Adipocyte (in vitro differentiated cells): Measurements from ENCODE around the gene LRRC47.

Experiments used
- DNase-seq: peaks from one replicate; pipeline ENCODE4 v3.0.0-alpha.2; 2015; ENCODE audit warnings: low read depth
- H3K27me3 ChIP-seq: replicated peaks from 2 replicates; pipeline ENCODE4 v1.7.0; 2013; ENCODE audit warnings: mild to moderate bottlenecking, low read length, moderate library complexity; ENCODE audit not compliant: control insufficient read depth, insufficient read depth
- H3K36me3 ChIP-seq: 2 replicates; pipeline ENCODE4 v1.7.0; 2013; ENCODE audit warnings: low read length, mild to moderate bottlenecking, moderate library complexity; ENCODE audit not compliant: control insufficient read depth, insufficient read depth, severe bottlenecking
- H3K4me1 ChIP-seq: 2 replicates; pipeline ENCODE4 v1.7.0; 2013; ENCODE audit warnings: mild to moderate bottlenecking, low read length, moderate library complexity; ENCODE audit not compliant: control insufficient read depth, insufficient read depth
- H3K4me3 ChIP-seq: 2 replicates; pipeline ENCODE4 v1.7.0; 2013; ENCODE audit warnings: mild to moderate bottlenecking, low read length, moderate library complexity
- H3K9ac ChIP-seq: 2 replicates; pipeline ENCODE4 v1.7.0; 2013; ENCODE audit warnings: mild to moderate bottlenecking, low read length, moderate library complexity
- H3K9me3 ChIP-seq: 2 replicates; pipeline ENCODE4 v1.7.0; 2013; ENCODE audit warnings: mild to moderate bottlenecking, low read length, moderate library complexity; ENCODE audit not compliant: control insufficient read depth

Gene LRRC47

DNA sequence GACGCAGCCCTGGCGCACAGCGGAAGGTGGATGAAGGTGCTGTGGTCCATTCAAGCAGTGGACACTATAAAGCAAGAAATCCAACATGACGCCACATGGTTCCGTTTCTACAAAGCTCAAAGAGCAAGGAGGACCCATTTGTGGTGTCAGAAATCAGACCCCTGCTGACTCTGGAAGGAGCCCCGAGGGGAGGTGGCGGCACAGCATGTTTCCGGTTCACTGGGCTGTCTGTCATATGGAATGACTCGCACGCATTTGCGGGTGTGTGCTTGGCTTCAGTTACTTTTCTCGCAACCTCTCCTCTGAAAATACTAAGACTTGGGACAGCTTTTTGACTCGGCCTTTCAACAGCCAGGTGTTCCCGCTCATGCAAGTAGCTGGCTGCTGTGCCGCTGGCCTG lies 29.1 kb upstream of the LRRC47 start:
- Histone ChIP-seq H3K9me3 (no peaks in the 10 kb centered on the region), H3K36me3 (peaks cover 85% of the 10 kb centered on the region), H3K27me3 (no peaks in the 10 kb centered on the region), H3K4me3 (no peak overlapping the region), H3K4me1 (no peaks in the 10 kb centered on the region), H3K9ac (no peak overlapping the region)
- DNase-seq: no peak

DNA sequence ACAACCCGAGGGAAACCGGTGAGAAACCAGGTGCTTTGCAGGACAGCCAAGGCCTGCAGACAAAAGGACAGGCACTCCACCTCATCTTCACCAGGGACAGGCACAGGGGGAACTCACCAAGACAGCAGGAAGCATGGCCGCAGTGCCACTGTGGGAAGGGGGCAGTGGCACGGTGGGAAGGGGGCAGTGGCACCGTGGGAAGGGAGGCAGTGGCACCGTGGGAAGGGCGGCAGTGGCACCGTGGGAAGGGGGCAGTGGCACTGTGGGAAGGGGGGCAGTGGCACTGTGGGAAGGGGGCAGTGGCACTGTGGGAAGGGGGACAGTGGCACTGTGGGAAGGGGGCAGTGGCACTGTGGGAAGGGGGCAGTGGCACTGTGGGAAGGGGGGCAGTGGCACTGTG lies 28.4 kb upstream of the LRRC47 start:
- Histone ChIP-seq H3K9me3 (no peaks in the 10 kb centered on the region), H3K9ac (no peak overlapping the region), H3K4me3 (no peak overlapping the region), H3K4me1 (no peaks in the 10 kb centered on the region), H3K36me3 (peaks cover 85% of the 10 kb centered on the region), H3K27me3 (no peaks in the 10 kb centered on the region)
- no peak for DNase-seq

DNA sequence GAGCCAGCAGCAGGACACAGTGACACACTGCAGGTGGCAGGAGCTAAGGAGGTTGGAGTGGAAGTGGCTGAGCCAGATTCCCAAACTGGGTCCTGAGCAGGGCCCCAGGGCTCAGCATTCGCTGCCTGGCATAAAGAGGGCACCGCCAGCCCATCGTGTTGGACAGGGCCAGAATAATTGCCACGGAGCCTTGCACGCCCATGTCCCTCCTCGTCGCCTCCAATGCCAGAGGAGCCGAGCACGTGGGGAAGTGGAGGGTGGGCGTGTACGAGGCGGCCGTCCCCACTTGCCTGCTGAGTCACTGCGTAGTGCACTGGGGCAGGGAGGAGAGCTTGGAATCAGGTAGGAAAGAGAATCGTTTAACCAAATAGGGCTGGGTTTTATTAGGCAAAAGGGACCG lies 26.1 kb upstream of the LRRC47 start:
- Histone ChIP-seq H3K9ac (no peak overlapping the region), H3K27me3 (no peaks in the 10 kb centered on the region), H3K9me3 (no peaks in the 10 kb centered on the region), H3K4me1 (no peaks in the 10 kb centered on the region), H3K4me3 (no peak overlapping the region), H3K36me3 (peaks cover 75% of the 10 kb centered on the region)
- DNase-seq: no peak

DNA sequence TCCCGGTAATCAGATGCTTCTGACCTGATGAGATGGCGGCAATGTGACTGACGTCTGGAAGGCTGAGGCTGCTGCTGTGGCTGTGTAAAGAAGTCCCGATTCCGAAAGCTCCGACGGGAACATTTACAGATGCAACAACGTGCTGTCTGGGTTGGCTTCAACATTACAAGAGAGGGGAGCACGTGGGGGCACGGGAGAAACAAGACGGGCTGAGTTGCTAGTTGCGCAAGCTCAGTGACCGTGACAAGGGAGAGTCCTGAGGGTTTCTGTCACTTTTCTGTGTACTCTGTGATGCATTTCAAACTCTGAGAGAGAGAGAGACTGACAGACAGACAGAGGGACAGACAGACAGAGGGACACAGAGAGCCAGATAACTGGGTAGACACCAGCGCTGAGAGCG lies 25.6 kb upstream of the LRRC47 start:
- H3K9me3 ChIP-seq: no peaks in the 10 kb centered on the region
- H3K36me3 ChIP-seq: peaks cover 70% of the 10 kb centered on the region
- no peak overlapping the region for H3K9ac ChIP-seq
- no peaks in the 10 kb centered on the region for H3K27me3 ChIP-seq
- no peak for DNase-seq
- no peaks in the 10 kb centered on the region for H3K4me1 ChIP-seq
- no peak overlapping the region for H3K4me3 ChIP-seq

DNA sequence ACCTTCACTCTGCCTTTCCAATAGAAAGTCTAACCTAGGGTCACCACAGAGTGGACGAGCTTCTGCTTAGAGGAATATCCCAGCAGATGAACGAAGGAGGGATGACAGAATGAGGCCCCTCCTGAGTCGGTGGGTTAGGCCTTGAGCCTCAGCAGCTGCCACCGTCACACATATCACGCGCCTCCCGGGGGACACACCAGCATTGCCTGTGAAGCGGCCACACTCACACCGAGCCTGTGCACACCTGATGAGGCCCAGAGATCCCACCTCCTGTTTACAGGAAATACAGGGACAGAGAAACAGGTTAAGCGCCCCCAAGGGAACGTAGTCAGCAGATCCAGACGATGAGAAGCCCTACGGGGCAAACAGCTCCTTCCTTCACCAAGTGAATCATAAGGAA lies 25.1 kb upstream of the LRRC47 start:
- H3K9ac ChIP-seq: no peak overlapping the region
- H3K4me1 ChIP-seq: no peaks in the 10 kb centered on the region
- no peak overlapping the region for H3K4me3 ChIP-seq
- no peak for DNase-seq
- peaks cover 66% of the 10 kb centered on the region for H3K36me3 ChIP-seq
- no peaks in the 10 kb centered on the region for H3K9me3 ChIP-seq
- H3K27me3 ChIP-seq: no peaks in the 10 kb centered on the region

DNA sequence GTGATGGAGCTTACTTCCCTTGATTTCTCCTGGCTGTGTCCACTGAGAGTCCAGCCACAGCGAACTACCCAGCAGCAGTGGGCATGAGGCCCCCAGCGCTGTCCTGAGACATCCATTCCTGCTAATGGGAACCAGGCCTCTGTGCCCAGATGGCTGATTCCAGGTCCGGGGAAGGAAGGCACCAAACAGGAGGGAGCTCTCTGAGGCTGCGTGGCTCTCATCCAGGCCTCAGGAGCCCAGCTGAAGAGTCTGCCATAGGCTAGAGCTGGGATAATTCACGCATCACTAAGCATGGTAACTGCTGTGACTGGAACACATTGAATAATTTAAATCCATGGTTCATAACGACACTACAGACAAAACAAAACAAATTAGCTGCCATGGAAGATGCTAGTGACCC lies 24.7 kb upstream of the LRRC47 start:
- Histone ChIP-seq H3K4me3 (no peak overlapping the region), H3K36me3 (peaks cover 62% of the 10 kb centered on the region), H3K4me1 (no peaks in the 10 kb centered on the region), H3K27me3 (no peaks in the 10 kb centered on the region), H3K9ac (no peak overlapping the region), H3K9me3 (no peaks in the 10 kb centered on the region)
- DNase-seq: no peak

DNA sequence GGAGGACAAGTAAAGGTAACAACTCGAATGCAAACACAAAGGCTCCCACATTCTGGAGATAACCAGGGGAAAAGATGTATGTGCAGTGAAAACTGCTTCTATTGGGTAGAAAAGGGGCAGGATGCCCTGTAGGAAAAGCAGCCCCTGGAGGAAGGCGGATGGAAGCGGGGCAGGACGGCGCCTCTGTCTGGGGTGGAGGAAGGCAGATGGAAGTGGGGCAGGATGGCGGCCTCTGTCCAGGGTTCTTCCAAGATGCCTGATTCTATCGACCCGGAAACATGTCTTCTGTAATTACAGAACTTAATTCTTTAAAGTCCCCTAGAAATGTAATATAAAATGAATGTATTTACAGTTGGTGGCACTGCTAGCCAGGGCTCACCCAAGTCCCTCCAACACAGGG lies 24.0 kb upstream of the LRRC47 start:
- DNase-seq: no peak
- Histone ChIP-seq H3K27me3 (no peaks in the 10 kb centered on the region), H3K36me3 (peaks cover 62% of the 10 kb centered on the region), H3K9me3 (no peaks in the 10 kb centered on the region), H3K9ac (no peak overlapping the region), H3K4me3 (no peak overlapping the region), H3K4me1 (no peaks in the 10 kb centered on the region)

DNA sequence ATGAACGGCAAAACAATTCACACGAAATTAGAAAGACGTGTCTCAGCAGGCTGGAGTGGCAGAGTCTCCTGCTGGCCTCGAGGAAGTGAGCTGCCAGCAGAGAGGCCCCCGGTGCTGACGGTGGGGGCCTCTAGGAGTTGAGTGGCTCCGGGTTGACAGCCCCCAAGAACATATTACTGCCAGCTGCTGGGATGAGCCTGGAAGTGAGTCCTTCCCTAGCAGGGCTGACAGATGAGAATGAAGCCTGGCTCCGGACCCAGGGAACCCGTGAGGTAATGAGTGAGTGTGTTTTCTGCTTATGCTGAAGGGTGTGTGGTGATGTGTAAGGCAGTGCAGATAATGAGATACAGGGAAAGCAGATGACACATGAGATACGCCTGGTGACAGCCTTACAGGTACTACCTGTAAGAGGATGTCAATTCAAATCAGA lies 23.5 kb upstream of the LRRC47 start:
- Histone ChIP-seq H3K9ac (no peak overlapping the region), H3K9me3 (no peaks in the 10 kb centered on the region), H3K36me3 (peaks cover 64% of the 10 kb centered on the region), H3K4me3 (no peak overlapping the region), H3K4me1 (no peaks in the 10 kb centered on the region), H3K27me3 (no peaks in the 10 kb centered on the region)
- peak; percentile 5 for DNase-seq

DNA sequence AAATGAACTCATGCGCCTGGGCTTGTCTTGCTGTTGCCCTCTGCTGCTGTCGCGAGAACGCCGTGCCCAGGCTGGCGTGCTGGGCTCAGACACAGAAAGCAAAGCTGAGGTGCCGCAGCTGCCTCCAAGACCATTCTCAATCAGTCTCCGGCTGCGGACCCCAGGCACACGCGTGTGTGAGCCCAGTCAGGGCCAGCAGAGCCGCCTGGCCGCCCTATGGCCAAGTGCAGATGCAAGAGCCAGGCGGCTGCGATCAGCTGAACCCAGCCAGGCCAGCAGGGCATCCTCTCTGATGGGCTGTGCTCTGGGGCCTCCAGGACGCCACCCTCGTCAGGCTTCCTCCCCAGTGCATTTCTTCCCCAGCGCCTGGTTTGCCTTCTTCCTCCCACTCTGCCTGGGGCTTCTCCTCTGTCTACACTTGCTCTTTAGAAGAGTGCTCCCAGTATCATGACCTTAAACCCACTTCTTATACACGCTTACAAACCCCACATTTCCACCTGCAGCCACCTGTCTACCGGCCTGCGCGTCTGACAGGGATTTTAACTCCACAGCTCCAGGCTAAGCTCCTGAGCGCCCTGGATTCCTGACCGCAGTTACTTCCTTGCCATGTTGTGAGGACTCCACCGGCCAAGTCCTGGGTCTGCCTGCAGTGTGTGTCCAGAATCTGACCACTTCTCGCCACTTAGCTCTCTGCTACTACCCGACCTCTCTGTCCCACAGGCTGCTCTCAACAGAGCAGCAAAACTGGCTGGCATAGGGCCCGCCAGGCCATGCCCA lies 21.7 kb upstream of the LRRC47 start:
- peaks cover 67% of the 10 kb centered on the region for H3K36me3 ChIP-seq
- H3K9ac ChIP-seq: no peak overlapping the region
- no peak overlapping the region for H3K4me3 ChIP-seq
- H3K9me3 ChIP-seq: no peaks in the 10 kb centered on the region
- no peaks in the 10 kb centered on the region for H3K4me1 ChIP-seq
- no peaks in the 10 kb centered on the region for H3K27me3 ChIP-seq
- no peak for DNase-seq

DNA sequence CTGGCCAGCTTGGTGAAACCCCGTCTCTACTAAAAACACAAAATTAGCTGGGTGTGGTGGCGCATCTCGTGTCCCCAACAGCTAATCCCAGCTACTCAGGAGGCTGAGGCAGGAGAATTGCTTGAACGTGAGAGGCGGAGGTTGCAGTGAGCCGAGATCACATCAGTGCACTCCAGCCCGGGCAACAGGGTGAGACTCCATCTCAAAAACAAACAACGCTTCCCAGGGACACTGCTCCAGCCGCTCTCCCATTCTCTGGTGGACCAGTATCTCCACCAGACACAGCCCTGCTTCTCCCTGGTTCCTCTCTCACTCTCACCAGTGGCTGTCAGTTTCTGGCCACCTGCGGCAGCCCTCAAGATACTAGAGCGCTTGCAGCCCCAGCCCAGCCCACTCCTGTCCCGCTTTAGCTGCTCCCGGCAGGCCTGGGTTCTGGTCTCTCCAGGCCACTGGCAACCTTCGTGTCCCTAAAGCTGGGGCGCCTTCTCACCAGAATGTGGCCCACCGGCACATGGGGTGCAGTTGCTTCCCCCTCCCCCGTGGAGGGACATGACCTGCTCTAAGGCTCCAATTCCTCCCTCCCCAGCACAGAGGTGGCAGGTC lies 20.9 kb upstream of the LRRC47 start:
- H3K4me1 ChIP-seq: no peaks in the 10 kb centered on the region
- H3K9me3 ChIP-seq: no peaks in the 10 kb centered on the region
- H3K9ac ChIP-seq: no peak overlapping the region
- no peak for DNase-seq
- H3K27me3 ChIP-seq: no peaks in the 10 kb centered on the region
- no peak overlapping the region for H3K4me3 ChIP-seq
- H3K36me3 ChIP-seq: peaks cover 59% of the 10 kb centered on the region

DNA sequence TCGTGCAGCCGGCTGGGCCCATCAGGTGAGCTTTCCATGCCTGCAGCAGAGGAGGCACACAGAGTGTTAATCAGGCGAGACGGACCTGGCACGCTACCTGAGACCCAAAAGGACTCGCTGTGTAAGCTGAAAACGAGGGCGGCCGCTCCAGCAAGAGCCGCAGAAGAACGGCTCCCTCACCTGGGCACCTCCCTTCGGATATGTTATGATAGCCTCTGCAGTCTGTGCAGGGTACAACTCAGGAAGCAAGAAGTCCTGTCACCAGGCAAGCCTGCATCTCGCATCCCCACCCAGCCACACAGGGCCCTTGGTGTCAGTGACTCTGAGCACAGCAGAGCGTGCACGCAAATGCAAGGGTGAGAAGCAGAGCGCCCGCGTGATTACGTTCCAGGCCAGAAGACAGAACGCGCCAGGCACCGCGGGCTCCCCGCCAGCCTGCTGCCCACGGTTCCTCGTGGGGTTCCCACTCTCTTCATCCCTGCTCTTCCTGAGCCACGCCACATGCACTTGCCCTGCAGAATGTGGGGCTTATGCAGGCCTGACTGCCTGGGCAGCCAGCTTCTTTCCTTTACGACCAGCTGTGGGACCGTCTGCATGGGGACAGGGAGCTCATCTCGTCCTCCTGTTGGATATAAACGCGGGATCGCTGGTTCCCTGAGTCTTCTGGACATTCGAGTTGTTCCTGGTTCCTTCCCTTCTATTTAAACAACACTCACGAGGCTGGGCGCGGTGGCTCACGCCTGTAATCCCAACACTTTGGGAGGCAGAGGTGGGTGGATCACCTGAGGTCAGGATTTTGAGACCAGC lies 20.2 kb upstream of the LRRC47 start:
- H3K4me1 ChIP-seq: no peaks in the 10 kb centered on the region
- H3K27me3 ChIP-seq: no peaks in the 10 kb centered on the region
- H3K9me3 ChIP-seq: no peaks in the 10 kb centered on the region
- peaks cover 52% of the 10 kb centered on the region for H3K36me3 ChIP-seq
- H3K9ac ChIP-seq: no peak overlapping the region
- DNase-seq: no peak
- no peak overlapping the region for H3K4me3 ChIP-seq
